Heart left ventricle (tissue), 13 donors: ENCODE results near the gene ARID5B.

ENCODE experiments used
- POLR2A ChIP-seq, 2 donors: fragments of 450-650 bp; IDR thresholded peaks; one replicate each; pipeline ENCODE4 v1.6.1; 2017; ENCODE audit warnings: antibody characterized with exemption in 2 of 2, mild to moderate bottlenecking in 2 of 2, moderate library complexity in 2 of 2
- TF ChIP-seq, protein P1 (sequence below), 12 donors: fragments of 200-600 bp; sonication (generic) in 4 of 12; IDR thresholded peaks; one replicate each; pipeline versions ENCODE4 v1.5.0 to v1.8.0; 2018 to 2022; ENCODE audit warnings: antibody characterized with exemption in 12 of 12, mild to moderate bottlenecking in 5 of 12
- donor health status: ischemic (EF 13 %, LVEDD 7.1; RV severe dilation, severe dysfunction).
- donor health status: DM: no; HTN: yes; CAD: no.
- donor health status: DM: no; HTN: no; CAD: no.
- donor health status: ischemic (EF 25% LVEDD 6.9; RV normal size, moderate dysfunction).
- donor health status: ischemic (EF 25% LVEDD 5.7; RV mildly dilated, moderate dysfunction).
- donor health status: ischemic (EF 35%, LVEDD 5.7; RV mildly dilated, moderate dysfunction).
- donor health status: nonischemic (EF 11% LVEDD 7.7; RV severe dilation, severe dysfunction).
- donor health status: DM: yes; HTN: yes; CAD: no.
- donor health status: PGD.
- donor health status: ischemic (EF 29% LVEDD 5.4; RV normal size, mild dysfunction).
- donor health status: nonischemic (EF 23%, LVEDD 6.1; RV moderate dilation, normal function).

DNA sequence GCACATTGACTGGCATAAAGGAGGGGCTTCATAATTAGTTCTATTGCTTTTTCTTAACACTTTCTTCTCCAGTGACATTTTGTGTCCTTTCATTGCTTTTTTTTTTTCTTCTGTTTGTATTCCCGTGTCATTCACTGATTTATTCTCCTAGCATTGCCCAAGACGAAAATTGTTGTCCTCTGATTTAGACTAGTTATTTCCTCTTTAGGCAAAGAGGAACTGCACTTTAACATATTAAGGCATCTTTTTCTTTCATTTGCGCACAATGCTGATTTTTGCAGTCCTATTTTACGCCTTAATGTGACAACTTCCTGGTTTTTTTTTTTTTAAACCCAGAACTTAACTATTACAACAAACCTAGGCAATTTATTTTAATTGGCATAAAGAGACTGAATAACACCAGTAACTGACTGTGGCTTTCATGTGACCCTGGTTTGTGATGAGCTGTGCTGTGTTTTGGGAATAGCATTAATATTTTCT is 39.7 kb downstream of the ARID5B start:
- TF ChIP-seq, protein P1, sequence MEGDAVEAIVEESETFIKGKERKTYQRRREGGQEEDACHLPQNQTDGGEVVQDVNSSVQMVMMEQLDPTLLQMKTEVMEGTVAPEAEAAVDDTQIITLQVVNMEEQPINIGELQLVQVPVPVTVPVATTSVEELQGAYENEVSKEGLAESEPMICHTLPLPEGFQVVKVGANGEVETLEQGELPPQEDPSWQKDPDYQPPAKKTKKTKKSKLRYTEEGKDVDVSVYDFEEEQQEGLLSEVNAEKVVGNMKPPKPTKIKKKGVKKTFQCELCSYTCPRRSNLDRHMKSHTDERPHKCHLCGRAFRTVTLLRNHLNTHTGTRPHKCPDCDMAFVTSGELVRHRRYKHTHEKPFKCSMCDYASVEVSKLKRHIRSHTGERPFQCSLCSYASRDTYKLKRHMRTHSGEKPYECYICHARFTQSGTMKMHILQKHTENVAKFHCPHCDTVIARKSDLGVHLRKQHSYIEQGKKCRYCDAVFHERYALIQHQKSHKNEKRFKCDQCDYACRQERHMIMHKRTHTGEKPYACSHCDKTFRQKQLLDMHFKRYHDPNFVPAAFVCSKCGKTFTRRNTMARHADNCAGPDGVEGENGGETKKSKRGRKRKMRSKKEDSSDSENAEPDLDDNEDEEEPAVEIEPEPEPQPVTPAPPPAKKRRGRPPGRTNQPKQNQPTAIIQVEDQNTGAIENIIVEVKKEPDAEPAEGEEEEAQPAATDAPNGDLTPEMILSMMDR (IDR thresholded peaks at IDR 0.05): no peak
- TF ChIP-seq POLR2A (IDR thresholded peaks at IDR 0.05): no peak
